ENCODE results near the gene SAT1.

The SAT1 gene

DNA sequence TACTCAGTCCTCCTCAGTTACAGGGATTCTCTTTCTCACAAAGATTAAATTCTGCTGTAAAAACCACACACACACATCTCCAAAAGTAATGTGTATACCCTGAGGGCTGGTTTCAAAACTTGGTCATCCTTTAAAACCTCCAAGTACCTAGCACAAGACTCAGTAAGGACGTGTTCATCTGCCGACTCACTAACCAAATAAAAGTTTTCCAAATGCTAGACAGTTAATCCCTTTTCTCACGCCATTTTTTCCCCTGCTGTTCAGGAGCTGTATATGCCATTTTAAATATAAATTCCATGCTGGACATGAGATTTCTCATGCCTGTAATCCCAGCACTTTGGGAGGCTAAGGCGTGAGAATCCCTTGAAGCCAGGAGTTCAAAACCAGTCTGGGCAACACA is 3.9 kb upstream of the SAT1 start:
- DNase-seq, result no peak

DNA sequence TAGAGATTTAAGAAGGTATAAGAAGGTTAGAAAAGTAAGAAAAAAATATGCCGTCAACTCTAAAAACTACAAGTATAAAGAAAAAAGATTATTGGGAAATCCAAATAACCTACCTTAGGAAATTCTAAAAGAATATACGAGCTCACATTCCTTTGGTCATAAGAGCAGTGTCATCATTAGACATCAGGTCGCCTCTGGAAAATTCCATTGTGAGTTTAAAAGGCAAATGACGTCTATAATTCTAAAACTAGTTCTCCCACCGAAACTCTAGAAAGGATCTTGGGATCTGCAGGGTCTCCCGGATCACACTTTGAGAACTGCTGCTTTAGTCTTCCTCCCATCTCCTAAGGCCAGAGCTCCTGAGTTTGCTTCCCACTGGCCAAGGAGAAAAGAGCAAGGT is 518 bp upstream of the SAT1 start:
- no peak for DNase-seq

DNA sequence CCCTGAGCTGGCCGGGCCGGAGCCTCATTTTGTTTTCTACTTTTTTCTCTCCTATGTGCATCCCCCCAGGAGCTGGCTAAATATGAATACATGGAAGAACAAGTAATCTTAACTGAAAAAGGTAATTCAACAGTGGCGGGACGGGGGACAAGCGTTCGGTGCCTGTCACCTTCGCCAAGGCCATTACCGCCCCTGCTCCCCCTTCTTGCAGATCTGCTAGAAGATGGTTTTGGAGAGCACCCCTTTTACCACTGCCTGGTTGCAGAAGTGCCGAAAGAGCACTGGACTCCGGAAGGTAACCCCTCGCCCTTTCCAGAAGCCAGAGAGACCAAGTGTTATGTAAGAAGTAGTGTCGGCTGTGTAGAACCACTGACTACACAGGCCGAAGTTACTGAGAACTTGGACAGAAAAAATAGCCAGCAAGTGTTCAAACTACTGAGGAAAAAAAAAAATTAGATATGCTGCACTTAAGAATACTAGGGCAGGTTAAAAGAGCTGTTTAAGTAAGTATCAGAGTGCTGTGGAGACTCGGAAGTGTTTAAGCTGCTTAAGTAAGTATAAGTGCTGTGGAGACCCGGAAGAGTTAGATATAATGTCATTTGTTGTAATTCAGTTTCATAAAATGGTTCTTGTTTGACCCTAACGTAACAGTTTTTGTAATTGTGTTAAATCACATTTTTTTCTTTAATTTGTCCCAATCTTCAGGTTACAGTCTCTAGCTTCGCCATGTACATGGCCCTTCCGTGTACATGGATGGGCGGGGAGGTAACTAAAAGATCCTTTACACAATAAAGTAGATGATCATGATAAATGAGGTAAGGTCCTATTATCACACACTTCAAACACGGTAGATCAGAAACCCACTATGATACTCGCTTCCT is 856 bp downstream of the SAT1 start:
- DNase-seq, result no peak

DNA sequence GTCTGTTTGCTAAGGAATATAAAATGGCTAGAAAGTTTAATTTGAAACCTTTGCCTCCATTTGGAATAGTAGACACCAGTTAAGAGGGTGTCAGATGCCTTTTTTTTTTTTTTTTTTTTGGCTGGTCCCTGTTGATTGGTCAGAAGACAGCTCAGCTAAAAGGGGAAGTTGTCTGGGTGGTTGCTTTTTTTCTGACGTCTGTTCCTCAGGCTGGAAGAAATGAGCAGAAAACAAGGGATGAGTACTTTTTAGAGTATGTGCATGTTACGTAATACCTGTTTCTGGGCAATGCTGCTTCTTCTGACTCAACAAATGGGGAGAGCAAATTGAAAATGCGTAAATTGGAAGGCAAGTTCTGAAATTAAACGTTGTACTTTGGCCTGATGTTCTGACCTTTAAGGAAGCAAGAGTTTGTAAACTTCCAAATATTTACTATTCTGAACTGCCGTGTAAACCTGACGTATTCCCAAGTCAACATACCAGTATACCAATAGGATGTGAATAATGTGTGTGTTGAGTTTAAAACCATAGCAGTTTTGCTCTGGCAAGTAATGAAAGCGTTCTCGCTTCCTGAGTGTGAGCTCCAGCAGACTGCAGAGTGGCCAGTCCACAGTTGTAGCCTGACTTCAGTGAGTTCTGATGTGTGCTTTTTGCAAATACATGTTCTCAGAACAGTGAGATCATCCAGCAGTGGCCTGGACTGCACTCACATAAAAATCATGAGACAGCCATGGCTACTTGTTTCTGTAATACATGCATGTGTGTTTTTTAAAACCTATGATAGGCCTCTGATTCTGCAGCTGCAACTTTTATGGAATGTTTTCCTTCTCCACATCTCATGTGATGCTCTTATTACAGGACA is 1.7 kb downstream of the SAT1 start:
- no peak for DNase-seq

DNA sequence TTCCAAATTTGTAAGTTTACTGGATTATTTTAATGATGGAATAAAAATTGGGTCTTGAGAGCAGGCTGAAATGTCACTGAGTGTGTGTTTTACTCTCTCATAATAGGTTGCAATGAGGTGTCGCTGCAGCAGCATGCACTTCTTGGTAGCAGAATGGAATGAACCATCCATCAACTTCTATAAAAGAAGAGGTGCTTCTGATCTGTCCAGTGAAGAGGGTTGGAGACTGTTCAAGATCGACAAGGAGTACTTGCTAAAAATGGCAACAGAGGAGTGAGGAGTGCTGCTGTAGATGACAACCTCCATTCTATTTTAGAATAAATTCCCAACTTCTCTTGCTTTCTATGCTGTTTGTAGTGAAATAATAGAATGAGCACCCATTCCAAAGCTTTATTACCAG is 2.6 kb downstream of the SAT1 start:
- DNase-seq, result no peak

DNA sequence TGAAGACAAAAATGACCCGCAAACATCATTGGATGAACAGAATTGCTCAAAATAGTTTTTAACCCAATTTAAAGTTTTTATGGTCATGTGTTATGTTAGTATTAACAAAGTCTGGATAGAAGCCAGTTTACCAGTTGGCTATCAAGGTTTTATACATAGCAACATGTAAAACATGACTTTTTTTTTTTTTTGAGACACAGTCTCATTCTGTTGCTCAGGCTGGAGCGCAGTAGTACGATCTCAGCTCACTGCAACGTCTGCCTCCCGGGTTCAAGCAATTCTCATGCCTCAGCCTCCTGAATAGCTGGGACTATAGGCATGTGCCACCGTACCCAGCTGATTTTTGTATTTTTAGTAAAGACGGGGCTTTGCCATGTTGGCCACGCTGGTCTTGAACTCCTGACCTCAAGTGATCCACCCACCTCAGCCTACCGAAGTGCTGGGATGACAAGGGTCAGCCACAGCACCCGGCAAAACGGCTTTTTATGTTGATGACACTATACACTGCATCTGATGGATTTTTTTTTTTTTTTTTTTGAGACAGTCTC is 3.4 kb downstream of the SAT1 start:
- DNase-seq, result no peak

DNA sequence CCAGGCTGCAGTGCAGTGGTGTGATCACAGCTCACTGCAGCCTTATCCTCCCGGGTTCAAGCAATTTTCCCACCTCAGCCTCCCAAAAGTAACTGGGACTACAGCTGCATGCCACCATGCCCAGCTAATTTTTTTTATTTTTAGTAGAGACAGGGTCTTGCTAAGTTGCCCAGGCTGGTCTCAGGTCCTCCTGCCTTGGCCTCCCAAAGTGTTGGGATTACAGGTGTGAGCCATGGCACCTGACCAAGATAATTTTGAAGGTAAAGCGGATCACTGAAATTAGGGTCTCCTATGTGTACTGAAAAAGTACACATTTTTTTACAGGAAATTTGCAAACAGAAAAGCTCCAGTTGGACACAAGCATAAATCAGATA is 4.8 kb downstream of the SAT1 start:
- DNase-seq, result no peak

DNA sequence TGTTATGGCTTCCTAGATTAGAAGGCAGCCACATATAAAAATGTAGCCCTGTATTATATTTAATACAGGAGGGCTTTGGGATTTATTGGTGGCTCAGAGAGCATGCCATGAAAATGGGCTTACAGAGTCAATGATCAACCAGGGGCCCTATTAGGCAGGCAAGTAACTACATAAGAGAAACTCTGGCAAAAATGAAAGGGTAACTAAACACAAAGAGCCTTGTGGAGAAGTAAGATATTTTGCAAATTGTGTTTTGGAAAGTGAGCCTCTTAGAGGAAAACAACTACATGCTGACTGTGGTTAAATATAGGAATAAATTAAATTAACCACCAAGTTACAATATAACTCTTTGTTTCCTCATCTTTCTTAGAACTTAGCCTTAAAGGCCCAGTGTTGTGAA is 5.5 kb downstream of the SAT1 start:
- DNase-seq, result no peak

DNA sequence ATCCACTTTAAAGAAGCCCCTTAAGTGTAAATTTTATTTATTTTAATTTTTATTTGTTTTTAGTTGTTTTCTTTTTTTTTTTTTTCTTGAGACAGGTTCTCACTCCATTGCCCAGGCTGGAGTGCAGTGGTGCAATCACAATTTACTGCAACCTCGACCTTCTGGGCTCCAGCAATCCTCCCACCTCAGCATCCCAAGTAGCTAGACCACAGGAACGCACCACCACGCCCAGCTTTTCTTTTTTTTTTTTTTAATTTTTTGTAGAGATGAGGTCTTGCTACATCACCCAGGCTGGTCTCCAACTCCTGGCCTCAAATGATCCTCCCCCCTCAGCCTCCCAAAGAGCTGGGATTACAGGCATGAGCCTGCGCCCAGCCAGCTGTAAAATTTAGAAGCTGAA is 6.0 kb downstream of the SAT1 start:
- no peak for DNase-seq

DNA sequence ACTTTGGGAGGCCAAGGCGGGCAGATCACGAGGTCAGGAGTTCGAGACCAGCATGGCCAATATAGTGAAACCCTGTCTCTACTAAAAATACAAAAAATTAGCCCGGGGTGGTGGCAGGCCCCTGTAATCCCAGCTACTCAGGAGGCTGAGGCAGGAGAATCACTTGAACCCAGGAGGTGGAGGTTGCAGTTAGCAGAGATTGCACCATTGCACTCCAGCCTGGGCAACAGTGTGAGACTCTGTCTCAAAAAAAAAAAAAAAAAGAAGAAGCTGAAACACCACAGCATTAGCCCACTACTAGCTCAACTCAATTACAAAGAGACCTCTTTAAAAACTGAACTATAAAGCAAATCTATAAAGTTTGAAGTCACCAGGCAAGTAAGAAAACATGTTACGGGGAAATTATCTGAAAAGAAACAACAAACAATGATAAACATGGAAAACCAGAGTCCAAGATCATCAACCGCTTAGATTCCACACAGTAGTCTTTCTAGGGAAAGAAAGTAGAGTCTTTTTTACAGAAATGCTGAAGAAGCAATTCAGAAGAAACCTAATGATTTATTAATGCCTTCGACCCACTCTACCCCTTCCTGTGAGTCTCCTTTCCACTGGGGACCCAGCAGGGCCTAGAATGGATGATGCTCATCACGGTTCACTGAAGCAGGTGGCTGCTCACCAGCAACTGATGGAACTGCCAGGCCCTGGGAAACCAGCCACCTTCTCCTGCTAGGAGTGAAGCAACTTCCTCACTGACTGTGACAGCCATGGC is 6.6 kb downstream of the SAT1 start:
- DNase-seq, result no peak

DNA sequence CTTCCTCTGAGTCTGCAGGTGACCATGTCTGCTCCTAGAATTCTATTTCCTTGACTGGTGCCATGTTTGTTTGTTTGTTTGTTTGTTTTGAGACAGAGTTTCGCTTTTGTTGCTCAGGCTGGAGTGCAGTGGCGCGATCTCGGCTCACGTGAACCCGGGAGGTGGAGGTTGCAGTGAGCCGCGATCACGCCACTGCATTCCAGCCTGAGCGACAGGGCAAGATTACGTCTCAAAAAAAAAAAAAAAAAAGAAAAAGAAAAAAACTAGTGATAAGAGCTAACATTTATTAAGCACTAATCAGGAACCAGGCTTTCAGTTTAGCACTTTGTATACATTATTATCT is 7.2 kb downstream of the SAT1 start:
- no peak for DNase-seq

DNA sequence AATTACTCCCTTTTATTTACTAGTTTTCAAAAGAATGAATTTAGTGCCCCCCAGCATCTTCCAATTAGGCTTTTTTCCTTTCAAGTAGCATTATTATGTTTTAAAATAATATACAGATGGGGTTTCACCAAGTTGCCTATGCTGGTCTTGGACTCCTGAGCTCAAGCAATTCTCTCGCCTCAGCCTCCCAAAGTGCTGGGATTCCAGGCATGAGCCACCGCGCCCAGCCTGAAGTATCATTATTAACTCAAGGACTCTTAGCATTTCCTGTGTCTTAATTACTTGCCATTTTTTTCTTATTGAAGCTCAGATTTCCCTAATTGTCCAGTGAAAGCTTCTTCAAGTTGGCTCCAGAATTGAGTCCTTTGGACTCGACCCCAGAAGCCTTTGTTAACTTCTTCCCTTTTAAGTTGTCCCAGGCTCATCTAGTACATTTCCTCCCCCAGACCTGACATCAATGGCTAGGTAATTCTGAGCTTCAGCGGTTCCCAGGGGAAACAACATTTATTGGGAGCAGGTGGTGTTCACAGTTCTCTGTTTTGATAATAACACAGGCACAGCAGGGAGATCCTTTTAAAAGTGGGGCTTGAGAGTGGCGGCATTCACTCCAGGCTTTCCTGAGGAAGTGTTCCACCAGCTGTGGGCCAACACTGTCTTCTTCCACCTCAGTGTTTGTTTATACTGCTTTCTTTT is 10.0 kb downstream of the SAT1 start:
- DNase-seq, result peak; percentile 37

DNA sequence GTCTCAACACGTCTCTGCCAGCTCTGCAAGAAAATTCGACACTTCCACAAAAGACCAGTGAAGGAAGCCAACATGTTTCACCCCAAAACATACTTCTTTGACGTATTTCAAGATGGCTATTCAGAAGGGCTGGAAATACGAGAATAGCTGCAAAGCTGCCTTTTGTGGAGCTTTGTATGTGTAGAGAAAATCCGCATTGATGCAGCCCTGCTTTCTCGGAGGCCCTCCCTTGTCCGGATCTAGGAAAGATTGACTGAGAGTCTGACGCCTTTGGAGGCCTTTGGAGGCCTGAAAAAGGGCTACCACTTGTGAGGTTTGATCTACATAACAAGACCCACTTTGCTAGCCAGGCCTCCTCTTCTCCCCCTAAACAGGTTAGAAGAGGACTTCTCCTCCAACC is 12.2 kb downstream of the SAT1 start:
- no peak for DNase-seq

DNA sequence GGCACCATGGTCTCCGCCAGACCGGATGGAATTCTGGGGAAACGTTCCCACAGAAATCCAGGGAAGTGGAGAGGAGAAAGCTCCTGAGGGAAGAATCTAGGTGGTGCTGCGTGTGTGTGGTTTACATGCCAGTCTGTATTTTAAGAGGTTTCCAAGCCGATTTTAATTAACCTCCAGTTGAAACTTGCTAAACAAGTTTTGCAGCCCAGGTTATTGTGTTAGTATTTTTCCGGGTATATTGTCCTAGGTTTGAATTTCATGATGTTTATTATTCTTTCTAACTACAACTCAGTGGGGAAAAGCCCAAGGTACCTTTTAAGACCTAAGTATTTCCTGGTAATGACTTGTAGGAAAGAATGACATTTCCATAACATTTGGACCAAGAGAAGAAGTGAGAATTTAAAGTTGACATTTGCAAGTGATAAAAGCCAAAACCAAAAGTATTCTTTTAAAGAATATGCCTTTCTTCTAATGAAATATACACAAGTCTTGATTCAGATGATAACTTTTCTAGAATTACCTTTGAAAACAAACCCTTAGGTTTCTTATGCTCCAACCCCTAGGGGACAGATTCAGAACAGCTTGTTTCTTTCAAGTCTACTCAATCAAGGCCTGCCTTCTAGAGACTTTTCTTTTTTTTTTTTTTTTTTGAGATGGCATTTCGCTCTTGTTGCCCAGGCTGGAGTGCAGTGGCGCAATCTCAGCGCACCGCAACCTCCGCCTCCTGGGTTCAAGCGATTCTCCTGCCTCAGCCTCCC is 14.6 kb downstream of the SAT1 start:
- peak; percentile 31 for DNase-seq

DNA sequence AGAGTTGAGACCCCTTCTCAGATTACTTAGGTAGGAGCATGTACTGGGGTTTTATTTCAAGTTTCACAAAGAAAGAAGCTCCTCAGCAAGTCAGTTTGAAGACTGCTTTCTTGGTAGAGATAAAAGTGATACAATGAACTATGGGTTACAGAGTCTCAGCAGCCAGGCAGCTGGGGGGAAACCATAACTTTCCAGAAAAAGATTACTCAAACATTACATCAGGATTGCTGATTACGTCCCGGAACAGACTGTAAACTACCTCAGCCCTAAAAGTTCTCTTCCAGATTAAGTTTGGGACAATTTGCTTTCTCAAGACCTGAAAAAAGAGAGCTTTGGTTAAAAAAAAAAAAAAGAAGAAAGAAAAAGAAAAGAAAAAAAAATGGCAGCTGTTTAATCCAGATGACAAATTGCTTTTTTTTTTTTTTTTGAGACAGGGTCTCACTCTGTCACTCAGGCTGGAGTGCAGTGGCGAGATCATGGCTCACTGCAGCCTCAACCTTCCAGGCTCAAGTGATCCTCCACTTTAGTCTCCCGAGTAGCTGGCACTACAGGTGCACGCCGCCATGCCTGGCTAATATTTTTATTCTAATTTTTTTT is 16.6 kb downstream of the SAT1 start:
- no peak for DNase-seq

DNA sequence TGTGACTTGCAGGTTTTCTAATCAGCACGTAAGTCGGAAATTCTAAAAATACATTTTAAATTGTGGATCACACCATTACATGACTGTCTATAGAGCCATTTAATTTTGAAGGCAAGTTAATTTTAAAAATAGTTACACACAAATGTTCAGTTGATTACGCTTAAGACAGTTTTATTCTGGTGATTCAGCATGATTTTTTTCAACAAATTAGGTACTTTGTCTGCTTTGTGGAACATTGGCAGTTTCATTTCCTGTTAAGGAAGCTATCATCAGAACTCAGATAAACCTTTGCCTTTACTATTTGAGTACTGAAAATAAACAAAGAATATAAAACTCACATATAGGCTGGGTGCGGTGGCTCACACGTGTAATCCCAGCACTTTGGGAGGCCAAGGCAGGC is 19.5 kb downstream of the SAT1 start:
- no peak for DNase-seq

DNA sequence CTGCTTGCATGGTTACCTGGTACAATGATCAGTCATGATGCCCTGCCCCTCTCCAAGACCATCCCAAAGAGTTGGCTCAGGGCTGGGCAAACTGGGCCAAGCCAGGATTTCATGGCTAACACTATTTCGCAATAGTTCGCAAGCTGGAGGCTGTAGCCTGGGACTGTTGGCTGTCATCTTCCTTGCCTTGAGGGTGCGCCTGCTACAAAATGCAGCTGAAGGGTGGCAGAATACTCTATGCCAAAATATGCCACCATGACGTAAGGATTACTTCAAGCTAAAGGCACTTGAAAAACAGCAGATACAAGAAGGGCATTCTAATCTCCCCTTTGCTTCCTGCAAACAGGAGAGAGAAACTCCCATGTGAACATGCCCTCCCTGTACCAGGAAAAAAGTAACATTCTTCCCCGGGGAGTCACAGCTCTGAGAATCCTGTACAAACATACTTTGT is 21.0 kb downstream of the SAT1 start:
- no peak for DNase-seq

DNA sequence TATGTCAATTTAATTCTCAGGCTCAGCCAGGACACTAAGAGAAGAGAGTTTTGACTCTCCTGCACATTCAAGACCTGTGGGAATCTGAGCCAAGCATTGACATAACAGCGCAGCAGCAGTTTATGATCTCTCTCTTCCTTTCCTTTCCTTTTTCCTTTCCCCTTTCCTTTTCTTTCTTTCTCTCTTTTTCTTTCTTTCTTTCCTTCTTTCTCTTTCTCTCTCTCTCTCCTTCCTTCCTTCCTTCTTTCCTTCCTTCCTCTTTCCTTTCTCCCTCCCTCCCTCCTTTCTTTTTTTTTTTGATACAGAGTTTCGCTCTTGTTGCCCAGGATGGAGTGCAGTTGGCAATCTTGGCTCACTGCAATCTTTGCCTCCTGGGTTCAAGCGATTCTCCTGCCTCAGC is 21.6 kb downstream of the SAT1 start:
- no peak for DNase-seq

DNA sequence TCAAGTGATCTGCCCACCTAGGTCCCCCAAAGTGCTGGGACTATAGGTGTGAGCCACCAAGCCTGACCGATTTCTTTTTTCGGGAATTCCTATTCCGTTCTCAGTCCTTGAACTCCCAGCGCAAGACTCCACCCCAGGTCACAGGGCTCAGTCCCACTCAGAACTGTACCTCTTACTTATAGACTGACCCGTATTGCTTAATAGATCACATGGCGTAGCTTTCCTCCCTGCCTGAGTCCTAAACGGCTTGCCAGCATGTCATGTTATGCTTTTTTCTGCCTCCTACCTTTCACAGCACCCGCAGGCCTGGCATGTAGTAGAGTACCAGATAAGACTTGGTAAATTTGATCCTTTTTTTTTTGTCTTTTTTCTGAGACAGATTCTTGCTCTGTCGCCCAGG is 22.4 kb downstream of the SAT1 start:
- DNase-seq, result no peak

DNA sequence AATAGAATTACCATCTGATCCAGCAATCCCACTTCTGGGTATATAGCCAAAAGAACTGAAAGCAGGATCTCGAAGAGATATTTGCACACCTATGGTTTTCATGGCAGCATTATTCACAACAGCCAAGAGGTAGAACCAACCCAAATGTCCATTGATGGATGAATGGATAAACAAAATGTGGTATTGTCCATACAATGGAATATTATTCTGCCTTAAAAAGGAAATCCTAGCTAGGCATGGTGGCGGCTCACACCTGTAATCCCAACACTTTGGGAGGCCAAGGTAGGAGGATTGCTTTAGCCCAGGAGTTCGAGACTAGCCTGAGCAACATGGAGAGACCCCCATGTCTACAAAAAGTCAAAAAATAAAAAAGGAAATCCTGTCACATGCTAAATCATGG is 27.3 kb downstream of the SAT1 start:
- no peak for DNase-seq

DNA sequence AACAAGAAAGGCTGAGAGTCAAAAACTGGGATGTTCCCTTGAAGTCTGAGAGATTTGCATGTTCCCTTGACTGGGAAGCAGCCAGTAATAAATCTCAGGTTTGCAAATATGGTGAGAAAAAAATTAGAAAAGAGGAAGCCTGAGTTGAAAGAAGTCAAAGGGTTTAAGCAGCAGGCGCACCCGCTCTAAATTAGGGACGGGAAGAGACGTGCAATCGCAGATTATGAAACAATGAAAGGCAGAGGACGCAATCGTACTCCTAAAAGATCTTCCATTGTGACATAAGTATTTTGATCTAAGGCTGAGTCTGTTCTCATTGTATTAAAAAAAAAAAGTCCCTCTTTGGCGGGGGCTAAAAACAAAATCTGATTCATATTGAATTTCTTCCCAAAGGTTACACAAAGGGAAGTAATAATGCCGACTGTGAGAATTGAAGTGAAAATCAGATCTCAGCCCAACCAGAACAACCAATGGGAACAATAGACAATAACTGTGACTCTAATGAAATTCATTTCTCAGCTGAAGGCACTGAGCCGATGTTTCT is 28.2 kb downstream of the SAT1 start:
- no peak for DNase-seq

Measured in NCI-H2029 treated with DMSO at 0.1 percent for 48 hours (cell line).